Muscle of leg (tissue), 11 donors: ENCODE data around the gene NPSR1. TPM values are rescaled to one million over a fixed set of nuclear protein-coding genes. Genes with fewer than 3 reads are reported as not detected.
"Not testable (repeated sequence)": the region's sequence is repeated elsewhere in the genome, so short reads cannot be mapped to it uniquely, and the experiment has no call there.

Source experiments
- DNase-seq: peaks from one replicate; pipeline ENCODE4 v3.0.0; 2013
- H3K27ac ChIP-seq: one replicate; pipeline ENCODE4 v1.5.1; 2013; ENCODE audit warnings: mild to moderate bottlenecking, low read length, control low read depth
- H3K27me3 ChIP-seq: one replicate; pipeline ENCODE4 v1.6.1; 2013; ENCODE audit warnings: low read length; ENCODE audit not compliant: control insufficient read depth, insufficient read depth
- H3K36me3 ChIP-seq: one replicate; pipeline ENCODE4 v1.6.1; 2013; ENCODE audit warnings: low read length; ENCODE audit not compliant: control insufficient read depth, insufficient read depth
- H3K4me1 ChIP-seq: one replicate; pipeline ENCODE4 v1.6.1; 2013; ENCODE audit warnings: low read length; ENCODE audit not compliant: control insufficient read depth, insufficient read depth
- H3K4me3 ChIP-seq: one replicate; pipeline ENCODE4 v1.5.1; 2013; ENCODE audit warnings: low read length, control low read depth
- H3K9me3 ChIP-seq: replicated peaks from 2 replicates; pipeline ENCODE4 v1.6.1; 2013; ENCODE audit warnings: low read depth, low read length; ENCODE audit not compliant: control insufficient read depth
- WGBS: methylation state at CpG from one replicate; pipeline ENCODE4 v1.1.5; 2013; ENCODE audit warnings: missing lambda C conversion rate; ENCODE audit not compliant: insufficient coverage; 5-methylcytosine and 5-hydroxymethylcytosine counted together
- polyA plus RNA-seq, 8 donors: library from polyadenylated mRNA; unstranded; fragments of 120-200 nt; gene quantifications; one replicate each; pipeline versions ENCODE4 v1.2.1 to v1.2.3, GENCODE V29; 2013; ENCODE audit warnings: inconsistent platforms in 1 of 8, low replicate concordance in 1 of 8; ENCODE audit not compliant: insufficient read length in 8 of 8, insufficient read depth in 1 of 8
- total RNA-seq: library from RNA; stranded (reverse); fragments of 120-200 nt; gene quantifications from one replicate; pipeline ENCODE4 v1.2.4, GENCODE V29; 2013

Gene NPSR1
- total and polyA plus RNA-seq, 9 donors: 0.10 to 3.0 (median 1.8) TPM

- no peak overlapping the region for H3K4me3 ChIP-seq
- H3K27me3 ChIP-seq: no peaks in the 10 kb centered on the region
- no peaks in the 10 kb centered on the region for H3K36me3 ChIP-seq
- no peak for DNase-seq
- H3K27ac ChIP-seq: no peak overlapping the region
- H3K9me3 ChIP-seq: peaks cover 2% of the 10 kb centered on the region
- H3K4me1 ChIP-seq: no peaks in the 10 kb centered on the region
Measured at GRCh38 chr7:34772296-34772938, 114.4 kb downstream of the NPSR1 start.

- DNase-seq: no peak
- Histone ChIP-seq H3K36me3 (no peaks in the 10 kb centered on the region), H3K4me1 (no peaks in the 10 kb centered on the region), H3K27me3 (no peaks in the 10 kb centered on the region), H3K4me3 (no peak overlapping the region), H3K9me3 (peaks cover 2% of the 10 kb centered on the region), H3K27ac (no peak overlapping the region)
- no CpG with 5 or more reads among the region's 1 CpG for WGBS
Measured at GRCh38 chr7:34776748-34777358, 118.8 kb downstream of the NPSR1 start.

- Histone ChIP-seq H3K4me3 (no peak overlapping the region), H3K4me1 (no peaks in the 10 kb centered on the region), H3K27ac (no peak overlapping the region), H3K27me3 (no peaks in the 10 kb centered on the region), H3K36me3 (no peaks in the 10 kb centered on the region), H3K9me3 (peaks cover 7% of the 10 kb centered on the region)
- 86% methylated on average over 1 of the region's 3 CpGs for WGBS
- DNase-seq: peak; percentile 2
Measured at GRCh38 chr7:34780546-34780945, 122.5 kb downstream of the NPSR1 start.

- Histone ChIP-seq H3K27ac (no peak overlapping the region), H3K4me3 (no peak overlapping the region), H3K36me3 (no peaks in the 10 kb centered on the region), H3K27me3 (no peaks in the 10 kb centered on the region), H3K4me1 (no peaks in the 10 kb centered on the region), H3K9me3 (no peaks in the 10 kb centered on the region)
- WGBS: no CpG with 5 or more reads among the region's 1 CpG
- DNase-seq: no peak
Measured at GRCh38 chr7:34787586-34787985, 129.6 kb downstream of the NPSR1 start.

GRCh38 chr7:34806831-34807230 is 148.8 kb downstream of the NPSR1 start:
- no CpG with 5 or more reads among the region's 2 CpGs for WGBS
- no peaks in the 10 kb centered on the region for H3K27me3 ChIP-seq
- no peak overlapping the region for H3K4me3 ChIP-seq
- no peaks in the 10 kb centered on the region for H3K4me1 ChIP-seq
- no peaks in the 10 kb centered on the region for H3K36me3 ChIP-seq
- no peak for DNase-seq
- H3K27ac ChIP-seq: no peak overlapping the region
- H3K9me3 ChIP-seq: no peaks in the 10 kb centered on the region

GRCh38 chr7:34807548-34808340 is 149.7 kb downstream of the NPSR1 start:
- WGBS: 64% methylated on average over 3 of the region's 7 CpGs
- Histone ChIP-seq H3K27ac (no peak overlapping the region), H3K9me3 (no peaks in the 10 kb centered on the region), H3K27me3 (no peaks in the 10 kb centered on the region), H3K4me1 (no peaks in the 10 kb centered on the region), H3K36me3 (no peaks in the 10 kb centered on the region), H3K4me3 (no peak overlapping the region)
- no peak for DNase-seq

GRCh38 chr7:34814203-34814842 is 156.3 kb downstream of the NPSR1 start:
- 52% methylated on average over 6 of the region's 7 CpGs for WGBS

GRCh38 chr7:34821932-34822558 is 164.0 kb downstream of the NPSR1 start:
- H3K36me3 ChIP-seq: no peaks in the 10 kb centered on the region
- H3K4me1 ChIP-seq: no peaks in the 10 kb centered on the region
- DNase-seq: peak; percentile 24
- no peaks in the 10 kb centered on the region for H3K9me3 ChIP-seq
- 18% methylated on average over 12 of the region's 16 CpGs for WGBS
- H3K27me3 ChIP-seq: no peaks in the 10 kb centered on the region
- no peak overlapping the region for H3K27ac ChIP-seq
- no peak overlapping the region for H3K4me3 ChIP-seq

More at GRCh38 chr7:34814203-34814842, 156.3 kb downstream of the NPSR1 start:
- not testable (repeated sequence) for H3K27ac ChIP-seq, H3K36me3 ChIP-seq, H3K27me3 ChIP-seq, H3K9me3 ChIP-seq, DNase-seq, H3K4me1 ChIP-seq, H3K4me3 ChIP-seq

GRCh38 chr7:34823650-34824258 is 165.7 kb downstream of the NPSR1 start:
- Histone ChIP-seq H3K27me3 (no peaks in the 10 kb centered on the region), H3K9me3 (no peaks in the 10 kb centered on the region), H3K4me1 (no peaks in the 10 kb centered on the region), H3K36me3 (no peaks in the 10 kb centered on the region), H3K27ac (no peak overlapping the region), H3K4me3 (no peak overlapping the region)
- WGBS: 100% methylated on average over 2 of the region's 7 CpGs
- DNase-seq: peak; percentile 41
